CD4-positive, alpha-beta T cell treated with Interleukin-6 for 4 hours (primary cell): ENCODE measurements around the gene EEF1B2.
"Not testable (repeated sequence)": the region's sequence is repeated elsewhere in the genome, so short reads cannot be mapped to it uniquely, and the experiment has no call there.

Experiments used
- DNase-seq: peaks from one replicate; pipeline ENCODE4 v3.0.0-alpha.2; 2020; ENCODE audit warnings: mixed read lengths

EEF1B2 gene

DNA sequence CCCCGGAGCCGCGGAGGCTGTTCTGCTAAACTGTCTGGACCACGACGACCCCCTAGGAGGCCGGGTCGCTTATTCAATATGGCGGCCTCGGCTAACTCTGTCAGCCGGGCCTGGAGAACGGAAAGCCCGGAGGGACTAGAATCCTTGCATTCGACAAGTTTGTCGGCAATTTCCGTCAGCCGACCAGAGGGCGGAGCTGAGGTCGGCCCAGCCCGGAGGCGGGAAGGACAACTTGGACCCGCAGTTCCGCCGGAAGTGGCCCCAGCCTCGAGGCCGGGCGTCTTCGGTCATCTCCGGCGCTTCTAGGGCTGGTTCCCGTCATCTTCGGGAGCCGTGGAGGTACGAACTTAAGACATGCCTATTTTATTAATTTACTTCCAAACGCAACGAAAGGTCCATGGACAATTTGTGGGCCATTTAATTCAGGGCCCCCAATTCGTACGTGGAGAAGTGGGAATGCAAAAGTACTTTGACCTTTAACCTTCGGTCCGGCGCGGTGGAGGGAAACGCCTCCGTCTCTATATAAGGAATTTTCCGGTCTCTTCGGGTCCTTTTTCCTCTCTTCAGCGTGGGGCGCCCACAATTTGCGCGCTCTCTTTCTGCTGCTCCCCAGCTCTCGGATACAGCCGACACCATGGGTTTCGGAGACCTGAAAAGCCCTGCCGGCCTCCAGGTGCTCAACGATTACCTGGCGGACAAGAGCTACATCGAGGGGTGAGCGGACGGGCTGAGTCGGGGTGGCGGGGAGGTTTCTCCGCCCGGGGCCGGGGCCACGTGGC, at the start of gene EEF1B2, which contains the start of gene NDUFS1:
Gene EEF1B2, plus strand, starts transcription at position 550 of the 779 bp plus-strand sequence. Its CDS starts 85 bp downstream, at position 635.
Gene NDUFS1, minus strand, starts transcription at position 99 of the 779 bp plus-strand sequence. CDS start 5,766 bp downstream, outside the sequence.
- peak; percentile 96 for DNase-seq

DNA sequence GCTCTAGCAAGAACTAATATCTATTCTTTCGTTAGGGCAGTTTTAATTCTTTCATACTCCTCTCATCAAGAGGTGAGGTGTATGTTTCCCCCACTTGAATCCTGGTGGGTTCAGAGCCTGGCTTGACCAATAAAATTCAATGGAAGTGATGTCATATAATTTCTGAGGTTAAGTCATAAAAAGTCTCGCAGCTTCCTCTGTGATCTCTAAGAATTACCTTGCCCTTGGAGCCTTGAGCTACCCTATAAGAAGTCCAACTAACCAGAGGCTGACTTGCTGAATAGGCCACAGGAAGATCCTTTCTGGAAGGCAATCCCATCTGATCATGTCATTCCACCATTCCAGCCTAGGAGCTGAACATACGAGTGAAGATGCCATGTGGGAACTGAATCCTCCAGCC, 47.6 kb upstream of the EEF1B2 start:
- no peak for DNase-seq

DNA sequence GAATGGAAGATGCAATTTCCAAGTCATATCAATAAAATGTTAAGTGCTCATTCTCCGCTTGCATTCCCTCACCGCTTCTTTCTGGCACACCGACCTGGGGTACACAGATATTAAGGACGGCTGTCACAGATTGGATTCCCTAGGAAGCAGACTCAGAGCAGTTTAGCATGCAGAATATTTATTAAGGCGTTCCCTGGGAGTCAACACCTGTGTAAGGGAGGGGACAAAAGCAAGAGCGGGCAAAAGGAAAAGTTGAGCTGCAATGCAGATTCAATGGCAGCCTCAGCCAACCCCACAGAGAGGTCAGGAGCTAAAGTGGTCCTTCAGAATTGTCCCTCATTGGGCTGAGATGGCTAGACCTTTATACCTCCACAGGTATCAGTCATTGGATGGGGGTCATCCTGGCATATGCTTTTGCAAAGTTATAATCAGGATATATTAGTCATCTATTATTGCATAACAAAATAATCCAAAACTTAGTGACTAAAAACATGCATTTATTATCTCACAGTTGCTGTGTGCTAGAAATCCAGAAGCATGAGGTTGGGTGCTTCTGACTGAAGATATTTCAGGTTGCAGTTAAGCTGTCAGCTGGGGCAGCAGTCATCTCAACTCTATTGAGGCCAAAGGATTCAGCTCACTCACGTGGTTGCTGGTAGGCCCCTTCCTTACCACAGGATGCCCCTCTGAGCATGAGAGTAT, 46.7 kb upstream of the EEF1B2 start:
- DNase-seq: no peak

GRCh38 chr2:206115026-206115578, 44.6 kb upstream of the EEF1B2 start:
- no peak for DNase-seq

DNA sequence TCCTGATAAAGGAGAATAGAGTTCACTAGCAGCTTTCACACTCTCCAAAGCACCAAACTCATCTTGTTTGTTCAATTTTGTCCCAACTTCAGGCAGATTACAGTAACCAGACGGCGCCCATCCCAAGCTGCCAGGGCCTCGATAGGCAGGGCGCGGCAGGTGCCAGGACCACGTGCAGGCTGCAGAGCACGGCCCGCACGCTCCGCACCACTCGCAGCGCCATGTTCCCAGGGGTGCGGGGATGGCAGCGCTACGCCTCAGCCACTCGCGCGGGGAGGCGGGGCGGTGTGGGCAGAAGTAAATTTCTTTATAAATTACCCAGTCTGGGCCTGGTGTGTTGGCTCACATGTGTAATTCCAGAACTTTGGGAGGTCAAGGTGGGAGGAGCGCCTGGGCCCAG, 43.4 kb upstream of the EEF1B2 start:
- no peak for DNase-seq

DNA sequence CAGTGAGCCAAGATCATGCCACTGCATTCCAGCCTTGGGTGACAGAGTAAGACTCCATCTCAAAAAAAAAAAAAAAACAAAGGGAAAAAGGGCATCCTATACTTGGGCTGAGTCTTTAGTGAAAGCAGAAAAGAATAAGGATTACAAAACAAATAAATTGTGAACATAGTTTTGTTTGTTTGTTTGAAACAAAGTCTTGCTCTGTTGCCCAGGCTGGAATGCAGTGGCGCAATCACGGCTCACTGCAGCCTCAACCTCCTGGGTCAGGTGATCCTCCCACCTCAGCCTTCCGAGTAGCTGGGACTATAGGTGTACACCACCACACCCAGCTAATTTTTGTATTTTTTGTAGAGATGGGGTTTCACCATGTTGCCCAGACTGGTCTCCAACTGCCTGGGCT, 37.1 kb upstream of the EEF1B2 start:
- DNase-seq: not testable (repeated sequence)

DNA sequence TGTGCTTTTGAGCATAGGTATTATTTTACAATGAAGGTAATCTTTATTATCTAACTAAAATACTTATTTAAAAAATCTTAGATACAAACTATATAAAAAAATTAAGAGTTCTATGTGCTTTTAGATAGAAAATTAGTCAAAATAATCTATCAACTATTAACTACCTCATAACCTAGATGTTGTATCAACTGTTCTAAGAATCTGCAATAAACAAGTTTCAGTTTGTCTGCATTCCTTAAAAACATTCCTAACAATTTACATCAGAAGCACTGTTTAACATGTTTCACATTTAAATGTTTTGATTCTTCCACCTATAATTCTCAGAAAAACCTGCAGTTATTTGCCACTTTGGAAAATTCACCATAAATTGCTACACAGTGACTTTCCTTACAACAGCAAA, 33.8 kb upstream of the EEF1B2 start:
- DNase-seq: no peak

- DNase-seq: no peak
These were observed 32.0 kb upstream of the EEF1B2 start for GRCh38 chr2:206127656-206128055.

DNA sequence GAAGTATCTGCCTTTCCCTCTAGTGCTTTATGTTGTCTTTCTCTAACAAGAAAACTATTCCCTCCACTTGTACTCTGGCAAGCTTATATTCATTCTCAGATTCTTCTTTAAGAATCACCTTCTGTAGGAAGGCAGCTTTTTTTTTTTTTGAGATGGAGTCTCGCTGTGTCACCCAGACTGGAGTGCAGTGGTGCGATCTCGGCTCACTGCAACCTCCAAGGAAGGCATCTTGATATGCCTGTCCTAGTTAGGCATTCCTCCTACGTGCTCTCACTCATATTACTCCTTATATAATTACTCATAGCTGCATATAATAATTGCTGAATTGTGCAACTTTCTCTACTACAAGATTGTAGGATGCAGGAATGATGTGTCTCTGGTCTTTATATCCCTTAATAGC, 16.2 kb upstream of the EEF1B2 start:
- DNase-seq: no peak

DNA sequence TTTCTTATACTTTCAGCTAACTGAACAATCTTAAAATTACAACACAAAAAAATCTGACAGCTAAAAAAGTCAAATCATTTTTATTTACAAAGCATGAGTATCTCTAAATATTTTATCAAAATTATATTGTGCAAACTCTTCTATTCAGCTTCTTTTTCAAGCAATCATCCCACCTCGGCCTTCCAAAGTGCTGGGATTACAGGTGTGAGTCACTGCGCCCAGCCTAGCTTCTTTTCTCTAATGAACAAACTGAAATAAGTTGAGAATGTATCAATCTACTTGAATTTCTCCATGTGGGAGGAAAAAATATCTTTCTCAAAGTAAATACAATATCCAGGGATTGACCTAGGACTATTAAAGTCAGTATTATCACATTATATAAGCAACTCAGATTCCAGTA, 15.3 kb upstream of the EEF1B2 start:
- no peak for DNase-seq

- no peak for DNase-seq
These were observed 14.0 kb upstream of the EEF1B2 start for GRCh38 chr2:206145665-206146064.

DNA sequence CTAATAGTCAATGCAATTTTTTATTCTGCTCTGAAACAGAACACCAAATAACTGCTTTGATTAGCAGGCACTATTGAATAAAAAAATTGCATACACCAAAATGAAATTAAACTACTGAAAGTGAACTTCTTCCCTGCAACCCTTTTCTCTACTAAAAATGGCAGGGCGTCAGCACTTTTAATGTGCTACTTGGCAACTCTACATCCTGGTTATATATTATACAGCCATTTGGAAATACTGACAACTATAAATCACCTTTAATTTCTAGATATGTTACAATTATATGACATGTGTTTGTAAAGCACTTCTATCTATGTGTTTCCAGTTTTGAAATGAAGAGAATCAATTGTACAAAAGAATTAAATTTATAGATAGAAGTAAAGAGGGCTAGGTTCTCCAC, 10.4 kb upstream of the EEF1B2 start:
- no peak for DNase-seq

DNA sequence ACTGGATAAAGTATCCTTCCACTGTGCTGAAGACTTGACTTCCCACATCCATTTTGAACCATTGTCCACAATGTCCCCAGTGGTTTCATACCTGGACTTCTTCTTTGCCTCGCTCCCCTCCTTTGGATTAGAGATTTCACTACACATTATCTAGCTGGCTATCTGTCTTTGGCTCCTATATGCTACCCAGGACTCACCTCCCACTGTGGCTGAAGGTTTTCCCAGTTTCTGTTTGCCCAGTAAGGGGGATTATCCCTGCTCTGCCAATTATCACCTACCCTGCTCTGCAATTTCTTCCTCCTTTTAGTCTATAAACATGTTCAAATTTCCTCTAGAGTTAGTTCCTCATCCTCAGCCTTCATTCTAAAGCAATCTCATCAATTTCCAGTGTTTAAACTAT, 9.5 kb upstream of the EEF1B2 start:
- no peak for DNase-seq

DNA sequence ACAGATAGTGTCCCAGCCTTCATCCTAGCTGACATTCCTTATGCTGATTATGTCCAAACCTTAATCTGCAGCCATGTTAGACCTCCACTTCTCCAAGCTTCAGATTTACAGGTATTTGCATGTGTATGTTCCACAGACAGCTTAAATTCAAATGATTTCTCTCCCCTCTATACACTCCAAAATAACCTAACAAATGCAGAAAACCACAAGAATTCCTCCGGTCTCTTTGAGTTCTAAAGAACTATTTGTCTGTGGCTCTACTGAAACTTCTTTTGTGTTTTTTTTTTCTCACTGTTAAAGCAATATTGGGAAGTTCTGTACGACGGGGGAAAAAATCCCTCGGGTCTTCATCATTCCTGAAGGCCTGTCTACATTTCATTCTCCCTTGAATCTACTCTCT, 9.1 kb upstream of the EEF1B2 start:
- no peak for DNase-seq

DNA sequence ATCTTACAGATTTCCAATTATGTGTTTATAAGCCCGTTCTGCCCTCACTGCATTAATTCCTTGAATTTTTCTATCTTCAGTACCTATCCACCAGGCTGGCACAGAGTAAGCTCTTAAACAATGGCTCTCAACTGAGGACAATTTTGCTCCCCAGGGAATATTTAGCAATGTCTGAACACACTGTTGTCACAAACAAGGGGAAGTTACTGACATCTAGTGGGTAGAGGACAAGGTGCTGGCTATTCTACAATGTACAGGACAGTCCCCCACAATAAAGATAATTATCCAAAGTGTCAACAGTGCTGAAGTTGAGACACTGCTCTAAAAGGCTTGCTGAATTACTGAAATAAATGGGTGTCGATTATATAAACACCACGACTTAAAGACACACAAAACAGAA, 5.5 kb upstream of the EEF1B2 start:
- no peak for DNase-seq

- not testable (repeated sequence) for DNase-seq
These were observed 2.7 kb upstream of the EEF1B2 start for GRCh38 chr2:206157014-206157413.

GRCh38 chr2:206158563-206159345, 941 bp upstream of the EEF1B2 start:
- no peak for DNase-seq

DNA sequence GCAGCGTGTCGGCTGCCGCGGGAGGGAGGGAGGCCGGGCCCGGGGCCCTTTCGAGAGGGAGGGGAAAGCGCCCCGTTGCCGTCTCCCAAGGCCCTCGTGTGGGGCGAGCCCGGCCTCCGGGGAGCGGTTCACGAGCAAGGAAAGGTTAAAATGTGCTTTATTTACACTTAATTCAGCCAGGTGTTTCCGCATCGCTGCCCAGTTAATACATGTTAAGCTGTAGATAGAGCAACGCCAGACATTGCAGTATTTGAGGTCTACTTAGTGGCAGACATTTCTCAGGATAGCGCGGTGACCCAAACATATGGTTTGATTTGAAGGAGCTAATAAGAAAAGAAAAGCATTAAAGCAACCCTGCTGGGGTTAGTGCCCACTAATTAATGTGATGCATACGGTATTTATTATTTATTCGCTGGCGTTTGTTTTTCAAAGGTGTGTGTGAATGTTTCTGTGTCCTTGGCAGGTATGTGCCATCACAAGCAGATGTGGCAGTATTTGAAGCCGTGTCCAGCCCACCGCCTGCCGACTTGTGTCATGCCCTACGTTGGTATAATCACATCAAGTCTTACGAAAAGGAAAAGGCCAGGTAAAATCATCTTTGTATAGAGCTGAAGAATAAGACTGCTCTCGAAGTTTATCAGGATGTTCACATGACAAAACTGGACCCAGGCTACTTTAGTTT, 571 bp downstream of the EEF1B2 start:
- peak; percentile 71 for DNase-seq

- no peak for DNase-seq
These were observed 1.1 kb downstream of the EEF1B2 start for GRCh38 chr2:206160807-206161179.

DNA sequence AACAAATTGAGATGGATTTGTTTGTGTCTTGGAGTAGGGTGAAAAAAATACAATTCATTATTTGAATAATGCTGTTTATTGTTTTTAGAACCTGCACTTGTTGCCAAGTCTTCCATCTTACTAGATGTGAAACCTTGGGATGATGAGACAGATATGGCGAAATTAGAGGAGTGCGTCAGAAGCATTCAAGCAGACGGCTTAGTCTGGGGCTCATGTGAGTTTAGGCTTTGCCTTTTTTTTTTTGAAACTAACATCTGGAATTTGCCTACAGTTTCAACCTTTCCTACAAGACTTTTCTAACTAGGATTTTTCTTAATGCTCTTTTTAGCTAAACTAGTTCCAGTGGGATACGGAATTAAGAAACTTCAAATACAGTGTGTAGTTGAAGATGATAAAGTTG, 2.7 kb downstream of the EEF1B2 start:
- DNase-seq: not testable (repeated sequence)

DNA sequence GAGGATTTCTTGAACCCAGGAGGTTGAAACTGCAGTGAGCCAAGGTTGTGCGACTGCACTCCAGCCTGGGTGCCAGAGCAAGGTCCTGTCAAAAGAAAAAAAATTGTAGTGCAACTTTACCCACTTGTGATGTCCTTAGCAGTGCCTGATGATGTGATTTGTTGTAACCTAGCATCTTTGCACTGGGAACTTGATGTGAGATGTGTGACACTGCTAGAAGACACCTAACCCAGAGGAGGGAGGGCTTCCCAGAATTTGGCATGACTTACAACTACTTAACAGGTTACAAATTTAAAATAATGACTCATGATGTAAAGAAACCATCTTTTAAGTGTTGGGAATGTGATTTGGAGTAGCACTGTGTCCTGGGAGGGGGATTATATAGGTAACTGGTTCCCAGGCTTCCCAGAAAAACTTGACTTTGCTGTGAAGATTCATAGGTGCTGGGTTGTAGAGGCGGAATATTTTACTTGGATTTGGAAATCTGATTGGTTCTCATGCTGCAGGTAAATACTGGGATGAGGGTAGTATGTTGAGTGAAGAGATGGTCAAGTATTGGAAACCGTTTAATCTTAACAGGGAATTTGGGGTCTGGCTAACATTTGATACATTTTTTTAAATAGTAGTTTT, 3.7 kb downstream of the EEF1B2 start:
- no peak for DNase-seq

DNA sequence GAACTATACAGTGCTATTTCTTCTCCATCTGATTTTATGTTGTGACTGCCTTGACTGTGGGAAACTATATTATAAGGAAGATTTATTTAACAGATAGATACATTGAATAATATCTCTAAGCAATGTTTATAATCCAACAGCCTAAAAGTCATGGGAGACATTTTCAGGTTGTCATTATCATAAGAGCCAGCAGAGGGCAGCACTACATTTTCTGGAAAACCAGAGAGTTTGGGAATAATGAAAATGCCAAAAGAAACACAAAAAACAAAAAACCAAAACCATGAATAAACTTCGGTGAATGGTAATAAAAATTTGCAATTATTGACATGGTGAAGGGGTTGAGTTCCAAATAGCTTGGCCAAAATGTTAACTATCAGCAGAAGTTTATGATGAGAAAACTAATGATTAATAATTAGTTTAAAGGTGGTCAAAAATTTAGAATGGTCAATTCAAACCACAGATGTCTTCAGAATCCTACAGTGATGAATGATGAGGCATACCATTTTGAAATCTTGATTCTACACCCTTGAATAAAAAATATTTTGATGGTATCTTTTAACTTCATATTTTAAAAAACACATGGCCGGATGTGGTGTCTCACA, 4.7 kb downstream of the EEF1B2 start:
- DNase-seq: peak; percentile 32
